OCI-LY7 (cell line): ENCODE data around the gene TMEM255B.

ENCODE experiments used
- CTCF ChIP-seq: fragments of 200-600 bp; sonication (generic); conservative IDR thresholded peaks from 2 replicates; pipeline ENCODE4 v1.5.1; 2014; ENCODE audit warnings: mild to moderate bottlenecking, antibody characterized with exemption, low read length, moderate library complexity, mixed read lengths
- EZH2phosphoT487 ChIP-seq: fragments of 200-600 bp; sonication (generic); IDR thresholded peaks from 2 replicates; pipeline ENCODE4 v1.6.1; 2018; ENCODE audit warnings: low read depth, borderline replicate concordance, mild to moderate bottlenecking, mixed run types, antibody characterized with exemption, low read length, moderate library complexity, mixed read lengths

- TF ChIP-seq CTCF (no peak), EZH2phosphoT487 (no peak)
Measured at GRCh38 chr13:113742445-113743120, 16.4 kb upstream of the TMEM255B start.
